DMS153 (cell line): ENCODE results near the gene SLIT3.

Experiments used
- DNase-seq: peaks from one replicate; lab custom pipeline; 2025; lab: John Stamatoyannopoulos, UW

SLIT3 gene

DNA sequence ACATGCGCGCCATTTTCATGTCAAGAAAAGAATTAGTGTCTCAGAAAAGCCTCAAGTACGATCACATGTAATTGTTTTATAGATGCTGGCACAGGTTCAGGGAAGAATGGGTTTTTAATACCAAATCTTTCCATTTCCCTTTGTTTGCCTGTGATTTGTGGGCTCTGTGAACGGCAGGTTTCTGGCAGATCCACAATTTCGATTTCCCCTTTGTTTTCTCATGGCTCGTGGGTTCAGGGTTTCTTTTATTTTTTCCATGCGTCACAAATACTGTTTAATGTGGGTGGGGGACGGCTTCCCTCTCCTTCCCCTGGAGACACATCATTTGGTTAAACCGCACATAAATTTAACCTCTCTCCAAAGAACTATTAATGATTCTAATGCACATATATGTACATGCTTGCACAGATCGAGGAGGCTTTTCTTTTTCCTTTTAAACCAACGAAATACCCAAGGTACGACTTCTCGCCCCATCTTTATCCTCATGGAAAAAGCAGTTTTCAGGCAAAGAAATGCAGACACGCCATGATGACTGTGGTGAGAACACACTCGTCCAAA, 195.9 kb downstream of the SLIT3 start:
- no peak for DNase-seq

DNA sequence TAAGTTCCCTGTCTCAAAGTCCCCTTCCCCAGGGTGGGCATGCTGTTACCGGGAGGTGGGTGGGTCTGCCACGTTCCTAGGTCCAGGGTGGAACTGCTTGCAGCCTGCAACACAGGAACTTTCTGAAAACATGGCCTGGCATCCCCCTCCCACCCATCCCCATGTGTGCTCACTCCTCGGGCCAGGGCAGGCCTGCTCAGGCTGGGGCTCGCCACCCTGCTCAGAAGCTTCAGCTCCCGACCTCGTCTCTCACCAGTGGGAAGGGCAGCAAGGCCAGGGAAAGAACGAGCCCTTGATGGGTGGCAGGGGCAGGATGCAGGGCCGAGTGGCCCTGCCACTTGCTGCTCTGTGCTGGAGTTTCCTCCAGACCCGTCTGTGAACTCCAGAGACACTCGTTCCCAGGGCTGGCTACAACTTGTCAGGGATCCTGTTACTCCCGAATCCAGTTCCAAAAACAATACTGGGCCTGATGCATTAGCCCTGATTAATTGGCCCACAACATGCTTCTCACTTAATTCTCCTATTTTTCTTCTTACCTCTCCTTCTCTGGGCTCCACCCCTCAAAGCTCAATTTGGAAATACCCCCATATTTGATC, 197.3 kb downstream of the SLIT3 start:
- no peak for DNase-seq

DNA sequence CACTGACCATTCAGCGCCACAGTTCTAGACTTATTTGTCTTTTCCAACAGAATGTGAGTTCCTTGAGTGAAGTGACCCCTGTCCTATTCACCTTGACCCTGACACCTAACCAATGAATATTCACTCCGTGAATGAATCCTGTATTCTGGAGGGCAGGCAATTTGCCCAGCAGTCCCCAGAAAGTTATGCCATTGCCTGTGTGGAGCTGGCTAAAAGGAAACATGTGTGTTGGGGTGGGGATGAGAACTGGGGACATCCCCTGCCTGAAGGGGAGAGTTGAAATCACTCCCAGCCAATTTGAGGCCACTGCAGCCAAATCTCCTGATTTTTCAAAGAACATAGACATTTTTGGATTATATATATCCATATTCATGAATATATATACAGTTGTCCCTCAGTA, 199.0 kb downstream of the SLIT3 start:
- DNase-seq: no peak

DNA sequence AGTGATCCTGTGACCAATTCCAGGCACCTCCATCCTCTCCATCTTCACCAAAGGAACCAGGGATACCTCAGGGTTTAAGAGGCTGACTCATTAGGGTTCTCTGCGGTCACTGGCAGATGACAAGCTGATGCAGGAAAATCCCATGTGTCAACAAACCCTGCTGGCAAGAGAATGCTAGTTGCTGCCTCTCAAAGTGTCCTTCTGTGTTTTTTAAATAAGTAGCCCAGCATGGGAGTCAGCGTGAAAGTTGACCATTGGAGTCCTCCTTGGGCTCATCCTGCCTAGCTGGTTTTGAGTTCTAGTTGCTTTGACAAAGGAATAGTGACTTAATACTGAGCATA, 200.2 kb downstream of the SLIT3 start:
- no peak for DNase-seq

DNA sequence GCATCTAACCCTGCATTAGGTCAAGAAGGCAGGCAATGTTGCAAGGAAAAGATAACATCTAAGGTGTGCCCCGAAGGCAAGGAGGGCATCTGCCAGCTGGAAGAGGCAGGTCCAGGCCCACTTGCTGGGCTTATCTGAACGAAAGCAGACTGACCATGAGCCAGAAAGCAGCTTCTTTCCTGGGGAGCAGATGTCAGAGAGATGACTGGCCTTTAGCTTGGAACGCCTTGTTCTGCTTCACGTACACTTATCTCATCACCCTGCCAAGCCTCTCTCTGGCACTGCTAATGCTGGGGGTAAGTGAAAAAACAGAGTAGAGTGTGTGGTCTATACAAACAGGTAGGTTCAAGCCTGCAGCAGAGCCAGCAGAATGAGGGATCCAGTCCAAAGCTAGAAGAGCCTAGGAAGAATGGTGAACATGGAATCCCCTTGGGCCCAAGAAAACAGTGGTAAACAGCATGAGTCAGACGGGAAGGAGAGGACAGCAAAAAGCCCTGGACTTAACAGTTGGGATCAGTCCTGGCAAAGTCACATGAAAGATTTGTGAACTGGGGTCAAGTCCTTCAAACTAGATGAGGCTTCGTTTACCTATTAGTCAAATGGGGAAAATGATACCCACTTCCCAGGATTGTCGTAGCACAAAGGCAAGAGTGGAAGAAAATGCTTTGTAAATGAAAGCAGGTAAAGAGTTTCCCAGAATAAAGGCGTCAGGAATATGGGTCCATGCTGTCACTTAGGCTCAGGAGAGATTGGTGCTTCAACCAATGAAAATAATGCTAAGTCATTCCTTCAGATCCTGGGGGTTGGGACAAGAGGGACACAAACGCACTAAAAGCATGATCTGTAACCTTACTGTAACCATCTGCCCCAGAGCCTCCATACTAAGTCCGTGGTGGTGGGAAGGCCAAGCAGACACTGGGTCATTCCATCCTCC, 200.9 kb downstream of the SLIT3 start:
- no peak for DNase-seq

DNA sequence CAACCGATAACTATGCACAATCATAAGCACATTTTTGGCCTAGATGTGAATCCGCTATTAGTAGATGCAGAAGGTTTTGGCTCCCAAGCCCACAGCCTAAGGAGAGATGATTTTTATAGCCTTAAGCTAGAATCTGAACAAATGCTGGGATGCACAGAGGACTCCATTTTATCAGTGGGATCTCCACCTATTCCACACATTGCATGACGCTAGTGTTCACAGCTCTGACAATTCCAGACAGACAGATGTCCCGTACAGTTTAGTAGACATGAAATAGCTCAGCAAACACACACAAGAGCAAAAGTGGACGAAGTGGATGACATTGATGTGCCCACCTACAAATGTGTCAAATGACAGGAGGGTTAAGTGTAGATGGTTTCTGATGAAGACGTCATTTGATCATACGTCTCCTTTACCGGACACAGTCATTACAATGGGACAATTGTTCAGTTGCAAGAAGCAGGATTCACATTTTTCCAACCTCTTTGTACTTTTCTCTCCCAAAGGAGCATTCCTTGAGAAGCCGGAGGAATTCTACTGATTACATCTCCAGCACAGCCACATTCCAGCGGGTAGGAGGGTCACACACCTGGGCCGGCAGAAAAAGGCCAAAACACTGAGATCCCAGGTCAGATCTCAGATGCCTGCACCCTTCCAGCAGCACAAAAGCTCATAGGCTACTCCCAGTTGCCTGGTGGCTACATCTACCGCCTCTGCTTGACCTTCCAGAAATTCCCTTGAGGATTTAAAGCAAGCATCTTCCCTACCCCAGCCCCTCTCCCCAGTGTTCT, 202.4 kb downstream of the SLIT3 start:
- DNase-seq: no peak

DNA sequence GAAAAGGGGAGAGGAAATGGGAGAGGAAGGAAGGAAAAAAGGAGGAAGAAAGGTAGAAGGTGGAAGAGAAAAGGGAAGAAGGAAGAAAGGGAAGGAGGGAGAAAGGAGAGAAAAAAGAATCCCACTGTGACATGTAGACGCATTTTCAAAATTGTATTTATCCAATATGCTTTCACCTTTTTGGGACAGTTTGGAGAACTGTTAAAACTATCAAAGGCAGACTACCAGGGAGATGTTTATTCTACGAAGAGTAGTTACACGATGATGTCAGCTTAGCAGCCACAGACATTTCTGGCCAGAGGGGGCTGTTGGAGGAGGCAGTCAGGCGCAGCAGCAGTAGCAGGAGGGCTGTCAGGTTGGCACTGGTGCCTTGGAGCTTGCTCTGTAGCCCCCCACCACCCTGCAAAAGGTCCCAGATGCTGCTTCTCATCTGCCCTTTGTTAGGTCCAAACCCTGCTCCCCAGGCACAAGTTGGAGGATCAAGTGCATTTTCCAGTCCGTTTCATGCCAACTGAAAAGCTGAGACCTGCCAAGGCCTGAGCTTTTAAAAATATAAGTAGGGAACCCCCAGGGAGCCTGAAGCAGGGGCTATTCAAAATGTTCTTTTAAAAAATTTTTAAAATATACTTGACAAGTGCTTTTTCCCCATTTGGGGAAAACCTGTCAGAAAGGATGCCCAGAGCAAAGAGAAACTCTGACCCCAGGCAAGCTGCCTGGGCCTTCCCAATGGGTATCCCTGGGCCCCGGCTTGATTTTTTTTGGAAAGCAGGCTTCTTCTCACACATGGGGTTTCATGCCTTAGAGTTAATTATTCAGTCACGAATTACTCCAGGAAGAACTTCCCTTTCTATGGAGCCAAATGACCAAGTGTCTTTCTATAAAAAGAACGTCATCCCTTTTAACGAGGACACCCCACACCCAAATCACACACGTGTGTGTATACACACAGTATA, 203.3 kb downstream of the SLIT3 start:
- DNase-seq: no peak

DNA sequence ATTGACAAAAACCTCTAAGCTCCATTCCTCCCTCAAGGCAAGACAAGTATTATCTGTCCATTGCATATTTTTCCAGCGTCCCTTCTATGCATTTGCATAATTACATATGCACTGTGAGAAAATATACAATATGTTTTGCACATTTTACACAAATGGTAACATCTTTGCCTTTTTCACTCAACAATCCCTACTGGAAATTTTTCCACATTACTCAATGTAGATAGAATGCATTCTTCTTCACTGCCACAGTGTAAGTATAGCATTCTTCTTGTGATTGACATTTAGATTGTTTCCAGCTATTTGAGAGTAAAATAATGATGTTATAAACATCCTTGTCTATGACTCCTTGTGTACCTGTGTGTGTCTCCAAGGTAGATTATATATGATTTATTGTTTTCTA, 205.0 kb downstream of the SLIT3 start:
- no peak for DNase-seq

DNA sequence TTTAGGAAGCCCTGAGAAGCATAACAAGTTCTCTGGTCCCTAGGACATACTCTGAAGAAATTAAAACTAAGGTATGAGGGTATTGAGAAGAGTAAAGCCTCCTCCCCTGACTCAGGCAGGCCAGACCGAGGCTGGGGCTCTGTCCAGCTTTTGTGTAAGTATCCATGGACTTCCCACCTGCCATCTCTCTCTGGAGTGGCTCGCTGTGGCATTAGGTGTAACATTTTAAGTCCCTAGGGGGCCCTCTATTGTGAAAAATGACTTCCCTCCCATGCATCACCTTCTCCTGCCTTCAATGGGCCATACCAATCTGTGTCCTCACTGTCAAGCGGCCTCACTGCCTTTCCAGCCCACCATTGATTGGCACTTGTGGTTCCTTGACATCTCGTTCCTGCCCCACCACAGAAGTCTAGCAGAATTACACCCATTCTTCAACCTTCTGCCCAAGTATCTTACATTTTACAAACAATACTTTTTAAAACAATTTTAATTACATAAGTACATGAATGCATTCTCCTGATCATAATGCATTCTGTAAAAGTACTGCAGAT, 205.5 kb downstream of the SLIT3 start:
- no peak for DNase-seq

DNA sequence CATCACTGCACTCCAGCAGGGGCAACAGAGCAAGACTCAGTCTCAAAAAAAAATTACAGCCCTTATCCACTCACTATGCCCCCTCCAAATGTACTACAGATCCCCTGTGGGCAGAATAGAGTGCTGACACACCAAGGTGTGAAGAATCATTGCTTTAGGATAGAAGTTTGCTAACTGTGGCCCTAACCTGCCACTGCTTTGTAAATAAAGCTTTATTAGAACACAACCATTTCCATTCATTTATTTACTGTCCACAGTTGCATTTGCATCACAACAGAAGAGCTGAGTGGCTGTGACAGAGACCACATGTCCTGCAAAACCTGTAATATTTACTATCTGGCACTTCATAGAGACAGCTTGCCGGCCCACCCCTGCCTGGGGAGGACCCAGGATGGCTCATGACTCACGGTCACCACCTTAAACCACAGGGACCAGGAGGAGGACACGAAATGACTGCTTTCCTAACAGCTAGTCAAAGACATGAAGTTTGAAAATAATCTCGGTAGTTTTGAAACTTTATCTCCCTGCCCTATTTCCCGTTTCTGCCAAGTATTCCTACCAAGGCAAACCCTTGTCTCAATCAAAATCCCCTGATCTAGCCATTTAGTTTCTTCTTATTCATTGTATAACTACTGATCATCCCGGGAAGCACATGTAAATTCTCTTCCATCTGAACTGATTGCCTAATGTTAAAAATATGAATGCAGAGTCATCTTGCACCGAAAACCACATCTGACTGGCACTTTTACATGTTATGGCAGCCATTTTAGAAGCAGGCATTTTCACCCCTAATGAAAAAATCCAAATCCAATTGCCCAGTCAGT, 206.1 kb downstream of the SLIT3 start:
- DNase-seq: no peak

DNA sequence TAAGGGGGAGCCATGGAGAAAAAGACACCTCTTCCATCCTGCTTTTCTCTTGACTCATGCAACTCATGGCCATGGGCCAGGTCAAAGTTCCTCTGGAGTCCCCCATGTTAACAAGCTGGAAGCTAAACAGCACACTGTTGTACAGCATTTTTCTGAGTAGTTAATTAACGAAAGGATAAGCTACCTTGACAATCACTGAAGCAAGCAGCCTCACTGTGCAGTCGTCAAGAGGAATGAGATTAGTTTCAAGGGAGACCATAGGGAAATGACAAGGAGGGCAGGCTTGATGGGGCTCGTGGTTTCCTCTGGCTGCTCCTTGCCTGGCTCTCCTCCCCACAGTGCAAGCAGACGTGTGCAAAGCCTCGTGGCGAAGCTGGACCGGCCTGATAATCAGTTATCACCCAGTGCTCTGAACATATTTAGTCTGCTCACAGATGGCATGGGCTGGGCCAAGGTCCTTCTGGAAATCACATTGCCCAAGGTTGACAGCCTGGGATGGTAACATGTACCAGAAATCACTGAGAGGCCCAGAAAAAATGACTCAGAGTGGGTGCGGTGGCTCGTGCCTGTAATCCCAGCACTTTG, 209.5 kb downstream of the SLIT3 start:
- DNase-seq: no peak

DNA sequence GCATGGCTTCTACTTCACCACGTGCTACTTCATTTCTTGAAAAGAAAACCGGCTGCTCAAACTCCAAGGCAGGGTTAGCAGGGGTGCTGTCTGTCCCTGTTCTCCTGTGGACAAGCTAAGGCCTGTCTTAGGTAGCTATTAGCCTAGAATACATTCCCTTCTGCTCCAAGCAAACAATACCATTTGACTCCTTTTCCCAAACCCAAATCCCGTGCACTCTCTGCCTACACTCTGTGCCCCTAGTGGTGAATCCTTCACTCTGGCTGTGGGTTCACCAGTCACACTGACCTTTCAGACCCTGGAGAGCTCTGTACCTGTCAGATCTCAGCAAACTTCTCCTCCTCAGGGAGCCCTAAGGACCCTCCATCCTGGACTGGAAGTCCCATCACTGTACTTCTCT, 211.6 kb downstream of the SLIT3 start:
- no peak for DNase-seq

DNA sequence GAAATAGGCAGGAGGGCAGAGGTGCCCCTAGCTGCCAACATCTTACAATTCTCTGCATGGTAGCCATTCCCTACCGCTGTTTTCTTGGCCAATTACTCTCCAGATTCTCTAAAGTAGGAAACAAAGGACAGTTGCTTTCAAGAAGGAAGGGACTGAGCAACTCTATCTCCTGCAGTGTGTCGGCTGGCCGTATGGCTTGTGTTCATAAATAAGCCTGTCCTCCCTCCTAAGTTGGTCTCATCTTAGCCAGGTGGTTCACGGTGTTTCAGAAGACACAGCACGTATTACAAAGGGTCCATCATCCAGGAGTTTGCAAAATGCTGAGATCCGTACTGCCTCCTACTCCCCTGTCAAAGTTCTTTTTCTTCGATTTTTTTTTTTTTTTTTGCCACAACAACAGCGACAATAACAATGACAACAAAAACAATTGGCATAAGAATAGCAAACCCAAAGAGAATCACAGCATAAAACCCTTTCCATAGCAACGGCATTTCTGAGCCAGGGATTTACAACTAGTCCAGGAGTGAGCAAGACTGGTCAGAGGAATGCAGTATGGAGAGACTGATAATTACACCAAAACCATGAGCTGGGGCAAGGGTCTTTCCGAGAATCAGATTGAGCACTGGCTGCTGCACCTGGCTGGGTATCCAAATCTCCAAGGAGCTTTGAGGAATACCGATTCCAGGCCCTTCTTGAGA, 212.8 kb downstream of the SLIT3 start:
- no peak for DNase-seq

DNA sequence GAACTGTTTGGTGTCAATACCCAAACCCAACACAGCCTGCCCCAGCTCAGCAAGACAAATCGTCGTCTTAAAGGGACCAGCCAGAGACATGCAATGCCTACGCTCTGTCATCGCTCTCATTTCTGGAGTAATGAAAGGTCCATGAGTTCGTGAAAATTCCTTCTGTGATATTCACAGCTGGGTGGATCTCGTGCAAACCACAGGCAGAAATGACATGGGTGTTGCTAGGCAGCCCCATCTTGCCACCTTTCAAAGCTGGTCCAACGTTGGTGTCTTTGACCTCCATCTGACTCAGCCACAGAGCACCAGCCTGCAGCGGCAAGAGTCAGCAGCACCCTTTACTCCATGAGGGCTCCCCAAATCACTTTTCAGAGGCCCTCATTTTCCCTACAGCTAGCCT, 215.3 kb downstream of the SLIT3 start:
- DNase-seq: no peak

DNA sequence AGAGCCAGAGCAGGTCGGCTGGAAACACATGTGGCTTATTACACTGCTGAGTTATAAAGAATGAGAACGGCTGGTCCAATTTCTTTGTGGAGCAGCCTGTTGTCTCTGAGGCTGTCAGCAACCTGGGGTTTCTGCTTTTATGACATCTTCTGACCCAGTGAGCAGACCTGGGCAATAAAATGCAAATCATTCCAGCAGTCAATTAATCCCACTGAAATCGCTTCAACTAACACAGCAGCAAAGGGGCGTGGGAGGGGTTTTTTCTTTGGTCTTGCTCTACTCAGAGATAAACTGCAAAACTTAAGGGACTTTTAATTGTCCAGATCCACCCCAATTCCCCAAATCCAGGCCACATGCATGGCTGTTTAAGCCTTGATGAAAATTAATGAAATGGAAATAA, 215.7 kb downstream of the SLIT3 start:
- no peak for DNase-seq

DNA sequence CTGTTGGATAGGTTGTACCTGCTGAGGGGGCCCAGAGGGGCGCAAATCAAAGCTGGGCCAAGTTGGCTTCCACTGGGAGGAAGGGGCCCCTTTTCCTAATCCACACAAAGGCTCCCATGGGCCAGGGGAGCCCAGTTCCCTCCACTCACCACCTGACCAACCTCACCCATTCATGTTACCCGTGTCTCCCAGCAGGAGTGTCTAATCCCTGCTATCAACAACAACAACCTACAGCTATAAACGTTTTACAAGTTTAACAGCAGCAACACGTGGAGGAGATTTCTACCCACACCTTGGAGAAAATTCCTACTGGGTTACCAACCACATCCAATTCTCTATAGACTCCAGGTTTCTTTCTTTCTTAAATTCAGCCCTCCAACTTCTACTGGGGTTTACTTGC, 216.2 kb downstream of the SLIT3 start:
- no peak for DNase-seq

DNA sequence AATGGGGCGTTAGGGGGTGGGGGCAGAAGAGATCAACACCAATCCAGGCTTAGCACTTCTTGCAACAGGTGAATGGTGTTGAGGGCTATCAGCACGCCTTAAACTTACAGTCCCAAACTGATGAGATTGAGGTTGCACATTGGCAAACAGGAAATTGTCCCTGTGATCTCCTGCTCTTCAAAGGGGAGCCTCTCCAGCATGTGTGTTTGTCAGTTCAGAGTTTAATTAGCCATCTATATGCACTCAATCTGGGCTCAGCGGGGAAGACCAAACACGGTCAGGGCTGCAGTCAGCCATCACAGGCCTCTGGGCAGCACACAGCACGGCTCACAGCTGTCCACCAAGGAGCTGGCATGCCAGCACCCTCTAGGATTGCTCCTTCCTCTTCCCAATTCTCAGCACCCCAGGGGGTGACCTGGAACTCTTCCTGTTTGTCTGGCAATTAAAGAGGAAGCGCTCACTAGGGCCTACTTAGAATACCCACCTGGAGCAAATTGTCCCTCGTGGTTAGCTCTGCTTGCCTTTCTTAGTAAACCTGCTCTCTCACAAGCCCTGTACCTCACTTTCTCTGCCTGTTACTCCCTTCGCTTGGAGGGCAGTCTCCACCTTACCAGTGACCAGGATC, 217.4 kb downstream of the SLIT3 start:
- no peak for DNase-seq

DNA sequence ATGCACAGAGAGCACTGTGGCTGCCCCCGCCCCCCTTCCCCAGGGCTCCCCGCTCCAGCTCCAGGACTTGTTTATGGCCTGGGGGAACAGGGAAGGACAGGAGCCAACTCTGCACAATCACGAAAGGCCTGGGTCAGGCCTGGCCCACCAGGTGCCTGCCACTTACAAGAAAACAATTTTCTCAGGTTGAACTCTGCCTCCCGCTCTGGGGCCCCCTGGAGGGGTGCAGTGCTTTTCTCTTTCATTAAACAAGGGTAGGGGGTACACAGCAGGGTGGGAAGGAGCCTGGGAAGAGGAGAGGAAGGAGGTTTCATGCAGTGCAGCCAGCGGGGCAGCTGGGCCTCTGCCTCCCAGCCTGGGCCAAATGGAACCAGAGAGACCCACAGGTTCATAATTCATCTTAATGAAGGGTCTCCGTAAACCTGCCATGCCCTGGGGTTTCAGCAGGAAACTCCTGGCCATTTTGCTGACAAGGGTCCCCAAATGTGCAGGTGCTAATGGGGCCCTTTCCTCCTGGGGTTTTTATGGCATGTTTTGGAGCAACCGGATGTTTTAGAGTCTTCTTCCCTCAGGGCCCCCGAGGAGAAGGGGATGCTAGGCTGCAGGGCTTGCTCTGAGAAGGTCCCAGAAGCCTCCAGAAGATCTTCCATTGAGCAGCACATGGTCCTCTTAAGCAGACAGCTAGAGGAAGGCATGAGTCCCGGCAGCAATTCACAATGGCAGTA, 219.8 kb downstream of the SLIT3 start:
- DNase-seq: no peak
